GM19468 (cell line): ENCODE results near the gene CCDC148.

Experiments used
- ATAC-seq: cut with Tn5 transposase; IDR thresholded peaks from one replicate; pipeline ENCODE4 v1.9.1; 2021; ENCODE audit warnings: mild to moderate bottlenecking, moderate library complexity, moderate number of reproducible peaks; ENCODE audit not compliant: unreplicated experiment; ENCODE audit errors: extremely low read depth

CCDC148 gene

GRCh38 chr2:158456309-158457066, at the start of gene CCDC148, which contains the start of gene PKP4:
Gene CCDC148, minus strand, starts transcription at chr2:158456753. Its CDS starts 314 bp downstream, at chr2:158456439.
Gene PKP4, plus strand, starts transcription at chr2:158456952. Its CDS starts 76,233 bp downstream, at chr2:158533185.
- peak; percentile 98 for ATAC-seq

GRCh38 chr2:158505448-158505934, 48.9 kb upstream of the CCDC148 start:
- no peak for ATAC-seq

GRCh38 chr2:158504088-158504487, 47.5 kb upstream of the CCDC148 start:
- ATAC-seq = no peak

GRCh38 chr2:158502974-158503373, 46.4 kb upstream of the CCDC148 start:
- no peak for ATAC-seq

GRCh38 chr2:158501301-158501700, 44.7 kb upstream of the CCDC148 start:
- ATAC-seq = no peak

- no peak for ATAC-seq
Observed at GRCh38 chr2:158500333-158500732, 43.8 kb upstream of the CCDC148 start.

- no peak for ATAC-seq
Observed at GRCh38 chr2:158499383-158499782, 42.8 kb upstream of the CCDC148 start.

- ATAC-seq = no peak
Observed at GRCh38 chr2:158498749-158499136, 42.2 kb upstream of the CCDC148 start.

- ATAC-seq = no peak
Observed at GRCh38 chr2:158498043-158498748, 41.6 kb upstream of the CCDC148 start.

GRCh38 chr2:158497486-158497885, 40.9 kb upstream of the CCDC148 start:
- no peak for ATAC-seq

- no peak for ATAC-seq
Observed at GRCh38 chr2:158496986-158497385, 40.4 kb upstream of the CCDC148 start.

- no peak for ATAC-seq
Observed at GRCh38 chr2:158495175-158495574, 38.6 kb upstream of the CCDC148 start.

- no peak for ATAC-seq
Observed at GRCh38 chr2:158493458-158493857, 36.9 kb upstream of the CCDC148 start.

GRCh38 chr2:158491072-158491471, 34.5 kb upstream of the CCDC148 start:
- ATAC-seq = no peak

- ATAC-seq = no peak
Observed at GRCh38 chr2:158489366-158490112, 33.0 kb upstream of the CCDC148 start.

GRCh38 chr2:158488442-158489216, 32.1 kb upstream of the CCDC148 start:
- ATAC-seq = no peak

- no peak for ATAC-seq
Observed at GRCh38 chr2:158487419-158487818, 30.9 kb upstream of the CCDC148 start.

- no peak for ATAC-seq
Observed at GRCh38 chr2:158486970-158487325, 30.4 kb upstream of the CCDC148 start.

- ATAC-seq = no peak
Observed at GRCh38 chr2:158486150-158486969, 29.8 kb upstream of the CCDC148 start.
